H9 (cell line): Measurements from ENCODE around the gene AK8. TPM values are rescaled to one million over a fixed set of nuclear protein-coding genes. Genes with fewer than 3 reads are reported as not detected.

Experiments used
- DNase-seq: peaks from one replicate; pipeline ENCODE4 v3.0.0-alpha.2; 2017
- H2AFZ ChIP-seq: one replicate; pipeline ENCODE4 v1.6.1; 2013; ENCODE audit warnings: mild to moderate bottlenecking, low read length, control low read depth, moderate library complexity
- H2AK5ac ChIP-seq: 2 replicates; pipeline ENCODE4 v1.6.1; 2013; ENCODE audit warnings: low read length, control low read depth, mixed read lengths; ENCODE audit not compliant: insufficient read length
- H2BK120ac ChIP-seq: one replicate; pipeline ENCODE4 v1.6.1; 2013; ENCODE audit warnings: low read depth, mild to moderate bottlenecking, low read length, control low read depth, inconsistent platforms; ENCODE audit not compliant: poor library complexity, severe bottlenecking
- H2BK12ac ChIP-seq: 2 replicates; pipeline ENCODE4 v1.6.1; 2013; ENCODE audit warnings: low read length, control low read depth, mixed read lengths, low read depth; ENCODE audit not compliant: insufficient read length
- H2BK15ac ChIP-seq: 2 replicates; pipeline ENCODE4 v1.6.1; 2013; ENCODE audit warnings: low read depth, low read length, control low read depth
- H2BK20ac ChIP-seq: one replicate; pipeline ENCODE4 v1.6.1; 2013; ENCODE audit warnings: low read depth, mild to moderate bottlenecking, low read length, control low read depth, inconsistent platforms; ENCODE audit not compliant: poor library complexity, severe bottlenecking
- H2BK5ac ChIP-seq: 2 replicates; pipeline ENCODE4 v1.6.1; 2013; ENCODE audit warnings: low read length, control low read depth, mixed read lengths; ENCODE audit not compliant: insufficient read length
- H3K14ac ChIP-seq: 2 replicates; pipeline ENCODE4 v1.6.1; 2013; ENCODE audit warnings: low read length, control low read depth; ENCODE audit not compliant: insufficient read depth
- H3K18ac ChIP-seq: 2 replicates; pipeline ENCODE4 v1.6.1; 2013; ENCODE audit warnings: low read depth, mild to moderate bottlenecking, mixed read lengths, low read length, control low read depth; ENCODE audit not compliant: insufficient read length
- H3K23ac ChIP-seq: 2 replicates; pipeline ENCODE4 v1.6.1; 2013; ENCODE audit warnings: low read length, control low read depth, mixed read lengths, low read depth; ENCODE audit not compliant: insufficient read length
- H3K23me2 ChIP-seq: 2 replicates; pipeline ENCODE4 v1.6.1; 2013; ENCODE audit warnings: low read depth, mild to moderate bottlenecking, mixed read lengths, low read length, control low read depth; ENCODE audit not compliant: insufficient read length, poor library complexity, severe bottlenecking
- H3K27ac ChIP-seq: 2 replicates; pipeline ENCODE4 v1.5.1; 2013; ENCODE audit warnings: low read length, control low read depth, mixed read lengths, low read depth; ENCODE audit not compliant: insufficient read length
- H3K27me3 ChIP-seq: 2 replicates; pipeline ENCODE4 v1.6.1; 2013; ENCODE audit warnings: low read length, control low read depth, inconsistent platforms; ENCODE audit not compliant: insufficient read depth
- H3K4ac ChIP-seq: 2 replicates; pipeline ENCODE4 v1.6.1; 2013; ENCODE audit warnings: low read depth, mild to moderate bottlenecking, control low read depth, inconsistent platforms, low read length, moderate library complexity
- H3K4me1 ChIP-seq: 2 replicates; pipeline ENCODE4 v1.6.1; 2013; ENCODE audit warnings: low read length, control low read depth, inconsistent platforms; ENCODE audit not compliant: insufficient read depth
- H3K4me2 ChIP-seq: 2 replicates; pipeline ENCODE4 v1.6.1; 2013; ENCODE audit warnings: low read length, control low read depth, mixed read lengths; ENCODE audit not compliant: insufficient read length, insufficient read depth
- H3K56ac ChIP-seq: 2 replicates; pipeline ENCODE4 v1.6.1; 2013; ENCODE audit warnings: low read depth, mild to moderate bottlenecking, mixed read lengths, low read length, control low read depth; ENCODE audit not compliant: insufficient read length
- H3K79me1 ChIP-seq: 2 replicates; pipeline ENCODE4 v1.6.1; 2013; ENCODE audit warnings: low read depth, mild to moderate bottlenecking, moderate library complexity, low read length, control low read depth, inconsistent platforms; ENCODE audit not compliant: insufficient read depth, poor library complexity, severe bottlenecking
- H3K79me2 ChIP-seq: 2 replicates; pipeline ENCODE4 v1.6.1; 2013; ENCODE audit warnings: low read length, control low read depth, inconsistent platforms; ENCODE audit not compliant: insufficient read depth
- H3K9ac ChIP-seq: 2 replicates; pipeline ENCODE4 v1.6.1; 2013; ENCODE audit warnings: low read length, control low read depth, mixed read lengths; ENCODE audit not compliant: insufficient read length; ENCODE audit errors: extremely low read depth
- H3K9me3 ChIP-seq: one replicate; pipeline ENCODE4 v1.6.1; 2013; ENCODE audit warnings: low read depth, low read length, inconsistent platforms; ENCODE audit not compliant: control insufficient read depth
- H3T11ph ChIP-seq: one replicate; pipeline ENCODE4 v1.6.1; 2013; ENCODE audit warnings: mild to moderate bottlenecking, low read length, control low read depth, inconsistent platforms
- H4K20me1 ChIP-seq: one replicate; pipeline ENCODE4 v1.6.1; 2013; ENCODE audit not compliant: control insufficient read depth, insufficient read length, insufficient read depth
- H4K5ac ChIP-seq: 2 replicates; pipeline ENCODE4 v1.6.1; 2013; ENCODE audit warnings: low read depth, mild to moderate bottlenecking, mixed read lengths, low read length, control low read depth; ENCODE audit not compliant: insufficient read length
- H4K8ac ChIP-seq: replicated peaks from 2 replicates; pipeline ENCODE4 v1.6.1; 2013; ENCODE audit warnings: low read length, control low read depth, mixed read lengths, low read depth; ENCODE audit not compliant: insufficient read length
- H4K91ac ChIP-seq: 2 replicates; pipeline ENCODE4 v1.6.1; 2013; ENCODE audit warnings: low read depth, mild to moderate bottlenecking, moderate library complexity, mixed read lengths, low read length, control low read depth; ENCODE audit not compliant: insufficient read length
- H3K27ac Mint-ChIP-seq, 3 experiments: 2 replicates in 2 of 3; 3 replicates in 1 of 3; pipeline ENCODE4 v1.8.0; 2020 to 2021; ENCODE audit warnings: mixed read lengths in 3 of 3, mild to moderate bottlenecking in 1 of 3, moderate library complexity in 1 of 3
- H3K27me3 Mint-ChIP-seq: 2 replicates; pipeline ENCODE4 v1.8.0; 2021; ENCODE audit warnings: low read depth, mild to moderate bottlenecking, moderate library complexity, mixed read lengths
- H3K36me3 Mint-ChIP-seq, 3 experiments: 2 replicates in 2 of 3; 3 replicates in 1 of 3; pipeline ENCODE4 v1.8.0; 2020 to 2021; ENCODE audit warnings: low read depth in 3 of 3, mixed read lengths in 3 of 3; ENCODE audit not compliant: insufficient read depth in 1 of 3
- H3K4me1 Mint-ChIP-seq, 2 experiments: 2 replicates each; pipeline ENCODE4 v1.8.0; 2020; ENCODE audit warnings: mixed read lengths in 2 of 2
- H3K4me3 Mint-ChIP-seq, 2 experiments: 2 replicates in 1 of 2; 3 replicates in 1 of 2; pipeline ENCODE4 v1.8.0; 2020 to 2021; ENCODE audit warnings: mild to moderate bottlenecking in 2 of 2, mixed read lengths in 2 of 2, moderate library complexity in 1 of 2
- H3K9me3 Mint-ChIP-seq, 2 experiments: 2 replicates in 1 of 2; 3 replicates in 1 of 2; pipeline ENCODE4 v1.8.0; 2020; ENCODE audit warnings: mild to moderate bottlenecking in 2 of 2, mixed read lengths in 2 of 2, moderate library complexity in 1 of 2
- CTCF ChIP-seq: fragments of 200-600 bp; sonication (generic); conservative IDR thresholded peaks from 3 replicates; pipeline ENCODE4 v1.8.0; 2021; ENCODE audit warnings: antibody characterized with exemption, mild to moderate bottlenecking
- WGBS: extraction: QIAGEN DNeasy Blood & Tissue Kit; methylation state at CpG from one replicate; pipeline ENCODE4 v1.1.7; 2013; ENCODE audit warnings: missing lambda C conversion rate, low lambda C conversion rate, mixed read lengths; ENCODE audit not compliant: insufficient read length; ENCODE audit errors: extremely low coverage; 5-methylcytosine and 5-hydroxymethylcytosine counted together
- total RNA-seq: library from RNA; stranded (reverse); gene quantifications from 2 replicates; pipeline ENCODE4 v1.2.1, GENCODE V29; 2021

Gene AK8
- total RNA-seq, 1 experiment from 2014 or later, result 0.44 TPM

- Histone ChIP-seq H3T11ph (no peak overlapping the region), H3K79me1 (no peaks in the 10 kb centered on the region), H2BK12ac (no peak overlapping the region), H3K4me1 (no peaks in the 10 kb centered on the region), H2BK5ac (no peak overlapping the region), H3K79me2 (no peaks in the 10 kb centered on the region), H3K56ac (no peak overlapping the region), H2BK120ac (no peak overlapping the region), H3K4me2 (no peak overlapping the region), H3K14ac (no peak overlapping the region), H2BK15ac (no peak overlapping the region), H2AK5ac (no peak overlapping the region), H3K23me2 (no peaks in the 10 kb centered on the region), H2BK20ac (no peak overlapping the region), H4K5ac (no peak overlapping the region), H3K9me3 (no peaks in the 10 kb centered on the region), H3K27ac (no peak overlapping the region), H4K8ac (no peak overlapping the region), H3K18ac (no peak overlapping the region), H4K20me1 (no peaks in the 10 kb centered on the region), H3K9ac (no peak overlapping the region), H3K23ac (no peak overlapping the region), H3K4ac (no peak overlapping the region), H4K91ac (no peak overlapping the region), H2AFZ (no peak overlapping the region), H3K27me3 (no peaks in the 10 kb centered on the region)
- Mint-ChIP-seq H3K27ac (no peak overlapping the region), H3K9me3 (peaks cover 2 to 3% of the 10 kb centered on the region in 2 experiments; a peak in 2 of 5 replicates), H3K36me3 (no peaks in the 10 kb centered on the region; a peak in 1 of 7 replicates), H3K4me1 (peaks cover 7 to 16% of the 10 kb centered on the region in 2 experiments), H3K4me3 (no peak overlapping the region), H3K27me3 (peaks cover 32% of the 10 kb centered on the region)
- TF ChIP-seq CTCF, result no peak
- DNase-seq, result no peak
- WGBS, result no CpG with 5 or more reads among the region's 1 CpG
Observed at GRCh38 chr9:132761602-132762001, 116.5 kb downstream of the AK8 start.
